GM18498 (cell line): ENCODE results near the gene MAPKAPK3.
A peak's percentile ranks its signal among the peaks of the same experiment; 100 is the strongest.

Source experiments
- ATAC-seq: cut with Tn5 transposase; IDR thresholded peaks from one replicate; pipeline ENCODE4 v1.9.1; 2021; ENCODE audit warnings: mild to moderate bottlenecking, moderate library complexity; ENCODE audit not compliant: unreplicated experiment

Gene MAPKAPK3

GRCh38 chr3:50587373-50587772 is 29.6 kb upstream of the MAPKAPK3 start:
- ATAC-seq: no peak

GRCh38 chr3:50587806-50588758 is 28.9 kb upstream of the MAPKAPK3 start:
- peak; percentile 50 for ATAC-seq

GRCh38 chr3:50588759-50589433 is 28.1 kb upstream of the MAPKAPK3 start:
- no peak for ATAC-seq

GRCh38 chr3:50591196-50591741 is 25.7 kb upstream of the MAPKAPK3 start:
- ATAC-seq: no peak

- ATAC-seq: no peak
Observed at GRCh38 chr3:50592568-50592967, 24.4 kb upstream of the MAPKAPK3 start.

- no peak for ATAC-seq
Observed at GRCh38 chr3:50594253-50594785, 22.6 kb upstream of the MAPKAPK3 start.

GRCh38 chr3:50599115-50599715 is 17.7 kb upstream of the MAPKAPK3 start:
- ATAC-seq: no peak

GRCh38 chr3:50599716-50600118 is 17.2 kb upstream of the MAPKAPK3 start:
- no peak for ATAC-seq

GRCh38 chr3:50600141-50600753 is 16.7 kb upstream of the MAPKAPK3 start:
- ATAC-seq: no peak

GRCh38 chr3:50600841-50601591 is 15.9 kb upstream of the MAPKAPK3 start:
- ATAC-seq: peak; percentile 75

GRCh38 chr3:50602595-50603191 is 14.3 kb upstream of the MAPKAPK3 start:
- no peak for ATAC-seq

GRCh38 chr3:50603261-50604109 is 13.5 kb upstream of the MAPKAPK3 start:
- ATAC-seq: no peak

- no peak for ATAC-seq
Observed at GRCh38 chr3:50604110-50604621, 12.8 kb upstream of the MAPKAPK3 start.

- ATAC-seq: no peak
Observed at GRCh38 chr3:50604628-50605588, 12.0 kb upstream of the MAPKAPK3 start.

- no peak for ATAC-seq
Observed at GRCh38 chr3:50605901-50606326, 11.0 kb upstream of the MAPKAPK3 start.

- no peak for ATAC-seq
Observed at GRCh38 chr3:50606596-50606995, 10.4 kb upstream of the MAPKAPK3 start.
